ENCODE results near the gene PTHLH.

PTHLH gene

GRCh38 chr12:27937768-27938167, 34.8 kb downstream of the PTHLH start:
- DNase-seq (ENCODE audit: low read depth in 2 of 2) = no peak

GRCh38 chr12:27936196-27936595, 36.3 kb downstream of the PTHLH start:
- DNase-seq (ENCODE audit: low read depth in 2 of 2) = no peak

DNA sequence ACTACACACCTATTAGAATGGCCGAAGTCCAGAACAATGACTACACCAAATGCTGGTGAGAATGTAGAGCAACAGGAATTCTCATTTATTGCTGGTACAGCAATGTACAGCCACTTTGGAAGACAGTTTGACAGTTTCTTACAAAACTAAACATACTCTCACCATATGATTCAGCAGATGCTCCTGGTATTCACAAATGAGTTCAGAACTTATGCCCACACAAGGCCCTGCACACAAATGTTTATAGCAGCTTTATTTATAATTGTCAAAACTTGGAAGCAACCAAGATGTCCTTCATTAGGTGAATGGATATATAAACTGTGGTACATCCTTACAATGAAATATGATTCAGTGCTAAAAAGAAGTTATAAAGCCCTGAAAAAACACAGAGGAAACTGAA, 38.3 kb downstream of the PTHLH start:
- no peak for DNase-seq (ENCODE audit: low read depth in 2 of 2)

GRCh38 chr12:27931390-27931789, 41.1 kb downstream of the PTHLH start:
- DNase-seq (ENCODE audit: low read depth in 2 of 2) = no peak

DNA sequence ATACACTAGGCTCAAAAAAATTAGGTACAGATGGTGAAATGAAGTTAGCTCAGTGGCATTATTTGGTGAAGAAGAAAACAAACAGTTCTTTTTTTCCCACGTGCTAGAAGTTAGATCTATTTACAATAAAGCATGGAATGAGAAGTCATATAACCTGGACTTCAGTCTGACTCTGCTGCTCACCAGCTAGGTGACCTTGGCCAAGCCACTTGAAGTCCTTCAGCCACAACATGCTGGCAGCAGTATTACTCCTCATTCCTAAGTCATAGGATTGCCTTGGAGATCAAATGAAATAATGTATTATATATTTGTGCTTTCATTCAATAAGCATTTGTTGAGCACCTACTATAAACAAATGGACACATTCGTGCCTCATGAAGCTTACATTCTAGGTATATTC, 45.2 kb downstream of the PTHLH start:
- no peak for DNase-seq (ENCODE audit: low read depth in 2 of 2)

DNA sequence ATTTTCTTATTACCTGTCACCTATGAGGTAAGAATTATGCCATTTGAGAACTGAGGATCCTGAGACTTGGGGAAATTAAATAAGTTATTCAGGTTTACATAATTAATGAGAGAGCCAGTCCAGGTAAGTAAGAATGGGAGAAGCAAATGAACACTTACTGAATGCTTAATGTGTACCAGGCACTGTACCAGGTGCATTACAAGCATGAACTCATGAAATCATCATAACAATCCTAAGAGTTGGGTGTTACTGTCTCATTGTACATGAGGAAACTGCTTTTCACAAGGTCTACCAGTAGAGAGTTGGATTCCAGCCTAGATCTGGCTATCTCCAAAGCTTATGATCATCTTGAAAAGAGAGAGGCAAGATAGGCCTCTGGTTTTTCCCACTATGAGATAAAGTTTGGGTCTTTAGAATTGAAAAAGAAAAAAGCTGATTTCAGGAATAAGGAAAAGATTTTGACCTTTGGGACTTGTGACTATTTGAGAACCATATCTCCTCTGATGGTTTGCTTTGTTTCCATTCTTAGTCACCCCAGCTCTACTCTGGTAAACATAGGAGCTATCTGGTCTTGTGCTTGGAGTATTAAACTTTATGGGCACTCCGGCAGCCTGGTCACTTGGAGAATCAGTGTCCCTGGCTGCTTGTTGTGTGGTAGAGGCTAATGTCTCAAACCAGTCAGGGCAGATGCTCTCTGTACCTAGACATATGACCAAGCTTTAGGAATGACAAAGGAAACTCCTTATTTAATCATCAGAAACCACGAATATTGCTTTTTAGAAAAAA, 48.0 kb downstream of the PTHLH start:
- no peak for DNase-seq (ENCODE audit: low read depth in 2 of 2)

- no peak for DNase-seq (ENCODE audit: low read depth in 2 of 2)
Observed at GRCh38 chr12:27922531-27923139, 49.9 kb downstream of the PTHLH start.

- DNase-seq (ENCODE audit: low read depth in 2 of 2) = no peak
Observed at GRCh38 chr12:27919671-27920235, 52.8 kb downstream of the PTHLH start.

GRCh38 chr12:27915536-27915935, 57.0 kb downstream of the PTHLH start:
- no peak for DNase-seq (ENCODE audit: low read depth in 2 of 2)

- DNase-seq (ENCODE audit: low read depth in 2 of 2) = no peak
Observed at GRCh38 chr12:27915021-27915420, 57.5 kb downstream of the PTHLH start.

- no peak for DNase-seq (ENCODE audit: low read depth in 2 of 2)
Observed at GRCh38 chr12:27913999-27914614, 58.4 kb downstream of the PTHLH start.

- DNase-seq (ENCODE audit: low read depth in 2 of 2) = no peak
Observed at GRCh38 chr12:27911397-27911796, 61.1 kb downstream of the PTHLH start.
